SK-N-MC (cell line): Measurements from ENCODE around the gene KCNJ6.
A peak's percentile ranks its signal among the peaks of the same experiment; 100 is the strongest.

Experiments used
- DNase-seq: peaks from one replicate; pipeline ENCODE4 v3.0.0-alpha.2; 2011; ENCODE audit warnings: low read depth, low spot score
- H3K27ac ChIP-seq: fragments of 200-600 bp; sonication (generic); 2 replicates; pipeline ENCODE4 v1.5.1; 2016; ENCODE audit warnings: mixed run types
- H3K36me3 ChIP-seq: fragments of 200-600 bp; sonication (generic); 2 replicates; pipeline ENCODE4 v1.6.1; 2017; ENCODE audit warnings: antibody characterized with exemption, low read length, mixed read lengths; ENCODE audit not compliant: insufficient read depth
- H3K4me3 ChIP-seq: fragments of 200-600 bp; sonication (generic); 2 replicates; pipeline ENCODE4 v1.5.1; 2016
- H3K9ac ChIP-seq: fragments of 200-600 bp; sonication (generic); 2 replicates; pipeline ENCODE4 v1.8.0; 2017; ENCODE audit warnings: mixed run types, mixed read lengths; ENCODE audit not compliant: insufficient read length
- H3K9me3 ChIP-seq: fragments of 200-600 bp; sonication (generic); 2 replicates; pipeline ENCODE4 v1.6.1; 2017; ENCODE audit warnings: low read depth, mild to moderate bottlenecking, antibody characterized with exemption, low read length, moderate library complexity, mixed read lengths
- EZH2 ChIP-seq: fragments of 200-600 bp; sonication (generic); IDR thresholded peaks from one replicate; pipeline ENCODE4 v1.6.1; 2017; ENCODE audit warnings: antibody characterized with exemption
- FOXP2 ChIP-seq: optimal IDR thresholded peaks from 2 replicates; pipeline ENCODE3; 2011; ENCODE audit warnings: mild to moderate bottlenecking, moderate library complexity; ENCODE audit not compliant: insufficient read depth; ENCODE audit errors: extremely low read length, control extremely low read depth
- POLR2AphosphoS5 ChIP-seq: IDR thresholded peaks from 2 replicates; pipeline ENCODE4 v1.6.1; 2012; ENCODE audit warnings: mild to moderate bottlenecking, low read depth, low read length, borderline replicate concordance

KCNJ6 gene

GRCh38 chr21:37565530-37566223 lies 350.6 kb downstream of the KCNJ6 start:
- TF ChIP-seq FOXP2 (no peak), POLR2AphosphoS5 (no peak), EZH2 (no peak)
- no peak overlapping the region for H3K27ac ChIP-seq

DNA sequence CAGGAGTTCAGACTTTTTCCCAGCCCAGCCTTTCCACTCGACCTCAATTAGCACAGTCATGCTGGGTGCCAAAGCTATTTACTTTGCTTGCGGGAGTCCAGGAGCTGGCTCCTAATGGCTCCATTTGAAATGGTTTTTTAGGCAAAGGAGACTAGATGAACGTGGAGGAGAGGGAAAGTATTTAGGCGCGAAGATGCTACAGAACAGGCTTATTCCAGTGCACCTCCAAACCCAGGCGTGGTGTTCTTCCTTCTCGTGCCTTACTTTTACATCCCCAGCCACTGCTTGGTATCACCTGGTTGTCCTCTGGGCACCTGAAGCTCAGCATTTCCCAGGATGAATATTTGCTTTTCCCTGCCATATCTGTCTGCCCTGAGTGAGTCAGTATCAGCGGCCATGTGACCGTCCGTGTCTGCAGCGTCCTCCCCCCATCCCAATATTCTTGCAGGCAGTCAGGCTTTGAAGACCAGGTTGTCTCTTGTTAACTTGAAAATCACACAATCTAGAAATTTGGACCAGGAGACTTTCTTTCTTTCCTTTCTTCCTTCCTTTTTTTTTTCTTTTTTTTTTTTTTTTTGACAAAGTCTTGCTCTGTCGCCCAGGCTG lies 351.2 kb downstream of the KCNJ6 start:
- no peaks in the 10 kb centered on the region for H3K36me3 ChIP-seq
- TF ChIP-seq FOXP2 = no peak
- no peak for TF ChIP-seq POLR2AphosphoS5
- no peak for TF ChIP-seq EZH2
- H3K27ac ChIP-seq = no peak overlapping the region
- DNase-seq = no peak
- H3K9ac ChIP-seq = no peak overlapping the region
- no peak overlapping the region for H3K4me3 ChIP-seq
- no peaks in the 10 kb centered on the region for H3K9me3 ChIP-seq

More at GRCh38 chr21:37565530-37566223, 350.6 kb downstream of the KCNJ6 start:
- Histone ChIP-seq H3K4me3 (no peak overlapping the region), H3K36me3 (no peaks in the 10 kb centered on the region), H3K9ac (no peak overlapping the region), H3K9me3 (no peaks in the 10 kb centered on the region)
- no peak for DNase-seq

- H3K4me3 ChIP-seq = peak overlapping the region; percentile 85
- H3K9me3 ChIP-seq = no peaks in the 10 kb centered on the region
- no peaks in the 10 kb centered on the region for H3K36me3 ChIP-seq
- TF ChIP-seq FOXP2 = no peak
- no peak for TF ChIP-seq POLR2AphosphoS5
- no peak for TF ChIP-seq EZH2
- H3K27ac ChIP-seq = no peak overlapping the region
- H3K9ac ChIP-seq = no peak overlapping the region
- DNase-seq = no peak
Observed at GRCh38 chr21:37564341-37564923, 351.8 kb downstream of the KCNJ6 start.

- DNase-seq = peak; percentile 24
- Histone ChIP-seq H3K9ac (peak overlapping the region; percentile 84), H3K9me3 (no peaks in the 10 kb centered on the region), H3K4me3 (peak overlapping the region; percentile 85), H3K27ac (no peak overlapping the region), H3K36me3 (no peaks in the 10 kb centered on the region)
- peak; percentile 88 for TF ChIP-seq POLR2AphosphoS5
- TF ChIP-seq EZH2 = no peak
Observed at GRCh38 chr21:37563641-37564340, 352.5 kb downstream of the KCNJ6 start.

DNA sequence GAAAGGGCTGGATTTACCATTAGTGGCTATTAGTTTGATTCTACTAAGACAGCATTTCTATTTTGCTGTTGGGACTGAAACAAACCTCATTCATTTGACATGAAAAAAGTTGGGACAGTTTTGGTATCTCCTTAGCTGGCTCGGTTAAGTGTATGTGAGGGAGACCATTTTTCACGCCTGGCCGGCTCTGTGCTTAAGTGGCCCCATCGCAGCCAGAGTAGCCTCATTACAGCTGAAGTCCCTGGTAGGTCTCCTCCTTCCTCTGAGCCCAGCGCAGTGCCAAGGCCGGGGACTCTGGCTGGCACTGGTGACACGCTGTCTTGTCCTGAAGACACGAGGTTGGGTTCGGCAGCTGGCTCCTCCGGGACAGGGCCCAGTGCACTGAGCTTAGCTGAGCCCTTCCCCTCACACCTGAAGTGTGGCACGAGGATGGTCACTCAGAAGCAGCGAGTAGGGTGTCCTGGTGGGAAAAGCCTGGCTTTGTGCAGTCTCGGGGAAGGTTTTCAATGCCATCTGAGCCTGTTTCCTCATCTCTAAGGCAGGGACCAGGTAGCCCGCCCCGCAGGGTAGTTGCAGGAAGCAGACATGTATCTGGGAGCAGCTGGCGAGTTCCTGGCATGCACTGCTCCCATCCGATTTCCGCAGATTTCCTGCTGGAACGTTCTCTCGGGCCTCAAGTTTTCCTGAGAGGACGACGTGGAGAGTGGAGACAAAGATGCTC lies 353.2 kb downstream of the KCNJ6 start:
- TF ChIP-seq FOXP2 (no peak), POLR2AphosphoS5 (no peak), EZH2 (no peak)
- Histone ChIP-seq H3K27ac (no peak overlapping the region), H3K9me3 (no peaks in the 10 kb centered on the region), H3K9ac (peak overlapping the region; percentile 84), H3K36me3 (no peaks in the 10 kb centered on the region), H3K4me3 (peak overlapping the region; percentile 85)
- no peak for DNase-seq

DNA sequence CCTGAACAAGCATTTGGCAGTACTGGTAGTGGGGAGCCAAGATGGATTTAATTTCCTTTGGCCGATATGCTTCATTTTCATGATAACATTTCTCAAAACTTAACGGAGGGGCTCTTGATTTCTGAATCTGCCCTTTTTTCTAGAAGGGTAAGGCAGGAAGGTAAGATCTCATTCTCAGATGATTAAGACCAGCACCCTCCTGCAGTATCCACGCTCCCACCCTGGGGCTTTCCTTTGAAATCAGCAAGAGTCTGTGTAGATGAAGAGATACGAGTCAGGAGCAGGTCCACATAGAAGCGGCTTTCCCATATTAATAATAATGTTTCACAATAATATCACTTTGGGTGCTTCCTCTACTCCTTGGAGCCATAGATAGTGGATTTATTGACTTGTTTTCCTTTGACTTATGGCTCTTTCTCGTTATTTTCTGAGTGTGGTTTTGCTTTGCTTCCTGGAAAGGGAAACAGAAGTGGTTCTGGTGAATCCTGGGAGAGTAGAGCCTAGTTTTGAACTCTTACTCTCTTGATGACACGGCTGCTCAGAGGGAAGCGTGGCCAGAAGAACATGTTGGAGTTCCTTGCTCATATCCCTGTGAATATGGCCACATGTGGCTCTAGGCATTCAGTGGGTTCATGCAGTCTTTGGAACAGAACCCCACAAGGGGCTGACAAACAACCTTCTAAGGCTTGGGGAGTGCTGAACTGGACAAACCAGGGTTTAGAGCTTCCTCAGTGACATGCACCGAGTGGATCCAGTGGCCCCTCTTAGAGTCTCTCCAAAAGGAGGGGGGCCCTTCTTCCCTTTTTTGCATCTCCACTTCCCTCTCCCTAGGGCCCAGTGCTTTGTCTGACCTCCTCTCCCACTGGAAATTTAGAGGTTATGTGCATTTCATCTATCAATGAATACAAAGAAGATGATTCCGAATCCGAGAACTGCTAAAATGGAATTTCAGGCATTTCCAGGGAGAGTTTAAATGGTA lies 354.0 kb downstream of the KCNJ6 start:
- Histone ChIP-seq H3K27ac (no peak overlapping the region), H3K9ac (no peak overlapping the region), H3K4me3 (no peak overlapping the region), H3K9me3 (no peaks in the 10 kb centered on the region), H3K36me3 (no peaks in the 10 kb centered on the region)
- TF ChIP-seq EZH2 (no peak), FOXP2 (no peak), POLR2AphosphoS5 (no peak)
- no peak for DNase-seq

DNA sequence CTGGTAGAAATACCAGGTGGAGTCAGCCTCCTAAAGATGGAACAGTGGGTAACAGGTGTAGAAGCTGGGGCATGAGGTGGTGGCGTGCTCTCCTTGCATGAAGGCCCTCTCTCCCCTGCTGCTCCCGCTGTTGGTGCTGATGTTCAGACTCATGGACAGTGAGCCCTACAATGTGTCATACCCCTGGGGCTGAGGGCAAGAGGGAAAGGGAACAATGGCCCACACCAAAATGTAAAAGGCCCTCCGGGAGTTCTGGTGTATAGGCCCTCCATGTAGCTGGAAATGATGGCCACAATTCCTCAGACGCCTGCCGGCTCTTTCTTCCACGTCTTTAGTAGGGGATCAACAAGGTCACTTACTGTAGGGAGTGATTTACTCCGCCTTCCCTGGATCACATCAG lies 354.8 kb downstream of the KCNJ6 start:
- DNase-seq = no peak
- Histone ChIP-seq H3K4me3 (no peak overlapping the region), H3K27ac (no peak overlapping the region)

More for the DNA sequence above, 354.8 kb downstream of the KCNJ6 start:
- no peaks in the 10 kb centered on the region for H3K36me3 ChIP-seq
- H3K9me3 ChIP-seq = no peaks in the 10 kb centered on the region
- no peak overlapping the region for H3K9ac ChIP-seq
- TF ChIP-seq POLR2AphosphoS5 (no peak), EZH2 (no peak), FOXP2 (no peak)
